T-helper 2 cell treated with Interferon-gamma antibody and Interleukin-4, amounts not matched to agents 100 ng/mL and 5 ng/mL, for 36 hours (primary cell): ENCODE results near the gene PPARD. TPM values are rescaled to one million over a fixed set of nuclear protein-coding genes. Genes with fewer than 3 reads are reported as not detected.
"Not testable (repeated sequence)": the region's sequence is repeated elsewhere in the genome, so short reads cannot be mapped to it uniquely, and the experiment has no call there.

ENCODE experiments used
- intact Hi-C: fragments of 100-400 bp; cut with micrococcal nuclease; formaldehyde crosslinking; loops from one replicate; pipeline ENCODE4 v1.15.1; 2023
- total RNA-seq: library from RNA; stranded (reverse); gene quantifications from 2 replicates; pipeline ENCODE4 v1.2.3, GENCODE V29; 2022

The PPARD gene
- total RNA-seq, result 18.0 and 19.9 TPM in 2 replicates

GRCh38 chr6:35342258-35343091, at the start of gene PPARD:
Gene PPARD, plus strand, starts transcription at chr6:35342558. Its CDS starts 68,530 bp downstream, at chr6:35411088.
- intact Hi-C loops, result loop anchor here (1.0 to 2.0 kb wide), 6 partner anchors 45 to 210 kb away; partner anchors contain the start of genes DEF6, RPL10A and ZNF76

GRCh38 chr6:35293681-35294080, 48.7 kb upstream of the PPARD start:
- intact Hi-C loops, result no loop called here

GRCh38 chr6:35294308-35294945, 47.9 kb upstream of the PPARD start:
- intact Hi-C loops, result no loop called here

GRCh38 chr6:35295036-35295435, 47.3 kb upstream of the PPARD start:
- intact Hi-C loops, result no loop called here

- intact Hi-C loops, result loop anchor here (2.0 kb wide), 1 partner anchor 15 kb away; no protein-coding TSS in a partner anchor
Observed at GRCh38 chr6:35295521-35296315, 46.6 kb upstream of the PPARD start.

DNA sequence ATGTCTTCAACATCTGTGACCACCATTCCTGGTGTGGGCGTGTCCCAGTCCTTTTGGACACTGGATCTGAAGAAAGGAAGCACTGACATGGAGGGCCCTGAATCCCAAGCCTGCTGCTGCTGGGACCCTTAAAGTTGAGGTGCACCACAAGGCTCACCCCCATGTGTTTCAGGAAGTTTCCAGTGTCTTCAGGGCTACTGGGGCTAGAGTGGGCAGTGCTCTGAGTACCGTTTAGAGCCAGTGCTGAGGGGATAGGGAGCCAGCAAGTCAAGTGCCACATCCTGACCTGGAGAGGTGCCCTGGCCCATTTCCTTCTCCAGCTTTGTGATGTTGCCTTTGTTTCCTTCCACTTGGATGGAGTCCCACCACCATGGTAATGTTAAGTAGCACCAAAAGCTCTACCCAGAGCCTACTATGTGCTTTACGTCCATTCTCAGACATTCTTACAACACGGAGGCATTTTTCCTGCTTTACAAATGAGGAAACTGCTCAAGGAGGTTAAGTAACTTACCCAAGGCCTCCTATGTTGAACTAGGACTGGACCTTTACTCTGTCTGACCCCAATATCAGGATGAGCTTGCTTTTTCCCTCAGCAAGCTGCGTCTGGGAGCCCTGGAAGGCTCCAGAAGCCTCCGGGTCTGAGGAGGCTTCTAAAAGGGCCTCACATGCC, 45.3 kb upstream of the PPARD start:
- intact Hi-C loops, result loop anchor here (1.0 to 2.0 kb wide), 6 partner anchors 14 to 255 kb away; partner anchors contain the start of genes PPARD and RPL10A

DNA sequence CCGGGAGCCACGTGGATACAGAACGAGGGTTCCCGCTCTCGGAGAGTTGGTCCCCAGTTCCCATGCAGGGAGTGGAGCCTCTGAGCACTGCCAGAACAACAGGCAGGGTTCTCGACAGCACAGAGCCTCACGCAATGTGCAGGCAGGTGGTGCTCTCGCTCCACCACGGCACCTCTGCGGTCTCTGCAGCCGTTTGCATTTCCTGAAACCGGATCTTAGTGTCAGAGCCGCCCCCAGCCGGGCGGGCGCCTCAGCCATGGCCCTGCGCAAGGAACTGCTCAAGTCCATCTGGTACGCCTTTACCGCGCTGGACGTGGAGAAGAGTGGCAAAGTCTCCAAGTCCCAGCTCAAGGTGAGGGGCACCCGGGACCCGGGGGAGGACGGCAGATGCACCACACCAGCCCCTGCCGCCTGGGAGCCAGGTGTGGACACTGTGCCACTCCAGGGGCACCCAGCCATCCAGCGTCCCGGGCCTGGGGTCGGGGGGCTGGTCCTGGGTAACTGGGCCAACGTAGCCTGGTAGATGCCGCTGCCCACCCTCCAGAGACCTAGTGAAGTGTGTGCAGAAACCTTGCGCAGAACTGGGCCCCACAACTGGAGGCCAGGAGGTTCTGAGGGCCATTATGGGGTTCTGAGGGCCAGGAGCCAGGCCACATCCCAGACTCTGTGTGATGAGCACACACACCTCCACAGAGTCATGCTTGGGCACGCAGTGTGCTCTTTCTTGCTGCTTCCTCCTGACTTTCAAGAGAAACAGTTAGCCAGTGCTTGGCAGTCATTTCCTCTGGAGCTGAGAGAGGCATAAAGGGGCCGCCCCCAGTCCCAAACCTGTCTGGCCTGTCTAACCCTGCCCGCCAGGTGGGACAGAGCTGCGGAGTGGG, 44.5 kb upstream of the PPARD start, which contains the start of gene DEF6:
TSS of gene DEF6 (plus strand) at position 218 of the 881 bp plus-strand sequence. CDS start at position 257, 39 bp downstream.
- intact Hi-C loops, result loop anchor here (1.0 to 2.0 kb wide), 6 partner anchors 13 to 254 kb away; partner anchors contain the start of genes PPARD and RPL10A

- intact Hi-C loops, result no loop called here
Observed at GRCh38 chr6:35298625-35299140, 43.7 kb upstream of the PPARD start.

DNA sequence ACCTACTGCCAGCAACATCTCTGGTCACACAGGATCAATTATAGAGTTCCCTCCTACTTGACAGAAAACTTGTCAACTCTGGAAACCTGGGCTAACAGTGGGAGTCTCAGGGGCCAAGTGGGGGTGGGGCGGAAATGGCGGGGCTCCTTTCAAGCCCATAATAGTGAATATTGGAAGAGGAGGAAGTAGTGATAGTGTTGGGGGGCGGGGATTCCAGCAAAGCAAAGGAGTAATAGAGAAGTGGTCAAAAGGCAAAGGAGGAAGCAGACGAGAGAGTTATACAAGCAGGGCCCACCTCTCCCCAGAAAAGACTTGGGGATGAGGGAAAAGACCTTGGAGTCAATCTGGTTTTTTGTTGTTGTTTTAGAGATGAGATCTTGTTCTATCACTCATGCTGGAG, 42.7 kb upstream of the PPARD start:
- intact Hi-C loops, result no loop called here

DNA sequence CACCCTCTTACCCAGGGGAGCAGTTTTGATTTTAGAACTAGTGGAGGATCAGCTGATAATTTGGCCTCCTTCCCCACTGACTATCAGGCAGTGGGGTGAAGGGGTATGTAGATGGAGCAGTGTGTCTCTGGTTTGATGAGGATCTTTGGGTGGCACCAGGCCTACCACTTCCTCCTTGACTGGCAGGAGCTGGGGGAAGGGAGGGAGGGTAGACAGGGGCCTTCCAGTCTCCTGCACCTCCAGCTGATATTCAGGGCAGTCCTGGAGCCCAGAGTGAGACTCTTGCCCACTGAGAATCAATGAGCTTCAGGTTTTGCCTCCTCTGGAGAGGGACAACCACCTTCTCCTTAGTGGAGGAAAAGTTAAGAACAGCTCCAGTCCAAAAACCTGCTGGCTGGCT, 41.5 kb upstream of the PPARD start:
- intact Hi-C loops, result no loop called here

- intact Hi-C loops, result loop anchor here (1.0 to 2.0 kb wide), 4 partner anchors 9 to 426 kb away; partner anchors contain the start of gene RPL10A
Observed at GRCh38 chr6:35302604-35303241, 39.6 kb upstream of the PPARD start.

DNA sequence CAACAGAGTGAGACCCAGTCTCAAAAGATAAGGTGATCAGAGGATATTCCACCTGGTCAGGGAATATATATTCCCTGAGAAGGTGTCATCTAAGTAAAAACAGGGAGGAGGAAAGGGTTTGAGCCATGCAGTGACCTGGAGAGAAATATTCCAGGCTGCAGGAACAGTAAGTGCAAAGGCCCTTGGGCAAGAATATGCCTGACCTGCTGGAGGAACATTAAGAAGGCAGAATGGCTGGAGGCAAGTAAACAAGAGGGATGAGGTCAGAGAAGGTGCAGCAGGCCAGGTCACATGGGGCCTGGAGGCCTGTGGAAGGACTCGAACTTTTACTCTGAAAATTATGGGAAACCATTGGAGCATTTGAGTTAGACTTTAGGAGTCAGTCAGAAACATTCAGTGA, 38.1 kb upstream of the PPARD start:
- intact Hi-C loops, result no loop called here

GRCh38 chr6:35305117-35305516, 37.2 kb upstream of the PPARD start:
- intact Hi-C loops, result no loop called here

DNA sequence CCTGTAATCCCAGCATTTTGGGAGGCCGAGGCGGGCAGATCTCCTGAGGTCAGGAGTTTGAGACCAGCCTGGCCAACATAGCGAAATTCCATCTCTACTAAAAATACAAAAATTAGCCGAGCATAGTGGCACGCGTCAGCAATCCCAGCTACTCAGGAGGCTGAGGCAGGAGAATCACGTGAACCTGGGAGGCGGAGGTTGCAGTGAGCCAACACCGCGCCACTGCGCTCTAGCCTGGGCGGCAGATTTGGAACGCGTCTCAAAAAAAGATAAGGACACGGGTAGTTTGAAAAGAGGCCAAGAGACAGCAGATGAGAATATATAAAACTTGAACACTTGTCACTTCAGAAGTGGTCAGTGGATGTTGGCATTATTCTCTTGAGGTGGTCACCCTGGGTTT, 35.2 kb upstream of the PPARD start:
- intact Hi-C loops, result not testable (repeated sequence)

GRCh38 chr6:35308543-35308942, 33.8 kb upstream of the PPARD start:
- intact Hi-C loops, result not testable (repeated sequence)

DNA sequence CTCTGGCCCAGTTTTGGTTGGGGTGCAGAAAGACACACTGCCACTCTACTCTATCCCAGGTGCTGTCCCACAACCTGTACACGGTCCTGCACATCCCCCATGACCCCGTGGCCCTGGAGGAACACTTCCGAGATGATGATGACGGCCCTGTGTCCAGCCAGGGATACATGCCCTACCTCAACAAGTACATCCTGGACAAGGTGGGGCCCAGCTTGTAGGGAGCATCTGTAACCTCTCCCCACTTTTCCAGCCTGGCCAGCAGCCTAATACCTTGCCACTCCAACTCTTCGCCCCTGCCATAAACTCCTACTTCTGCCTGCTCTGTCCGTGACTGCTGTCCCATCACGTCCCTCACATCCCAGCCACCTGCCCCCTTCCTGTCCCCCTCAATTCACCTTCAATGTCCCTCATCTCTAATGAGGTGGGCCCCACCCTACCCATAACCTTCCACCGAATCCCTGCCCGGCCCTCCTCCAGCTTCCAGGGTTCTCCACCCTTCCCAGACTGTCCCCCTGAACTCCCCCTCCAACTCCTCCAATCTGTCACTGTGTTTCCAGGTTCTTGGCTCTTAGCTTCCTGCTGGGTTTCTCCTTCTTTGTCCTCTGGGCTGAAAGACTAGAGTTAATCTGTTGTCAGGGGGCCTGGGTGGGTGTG, 32.6 kb upstream of the PPARD start:
- intact Hi-C loops, result loop anchor here (2.0 kb wide), 1 partner anchor 13 kb away; the partner anchor contains the start of gene DEF6

GRCh38 chr6:35310265-35310831, 32.0 kb upstream of the PPARD start:
- intact Hi-C loops, result loop anchor here (2.0 kb wide), 1 partner anchor 14 kb away; the partner anchor contains the start of gene DEF6
